ENCODE data around the gene VCL. TPM values are rescaled to one million over a fixed set of nuclear protein-coding genes. Genes with fewer than 3 reads are reported as not detected.

Gene VCL
- polyA plus RNA-seq, 1 of the 3 experiments (the other 2 are of a cell fraction), result 147 TPM

- Histone ChIP-seq H3K36me3 (replicated peaks in 1 of 2; ENCODE audit: control insufficient read depth in 1 of 2, insufficient read depth in 2 of 2, low read length in 1 of 2) (no peaks in the 10 kb centered on the region), H3K79me2 (ENCODE audit: insufficient read depth) (peaks cover 49% of the 10 kb centered on the region), H3K4me2 (no peak overlapping the region), H4K20me1 (ENCODE audit: insufficient read depth) (no peaks in the 10 kb centered on the region), H3K27ac (ENCODE audit: low read depth in 2 of 2, low read length in 1 of 2) (no peak overlapping the region), H3K9ac (no peak overlapping the region), H2AFZ (ENCODE audit: low read depth) (no peak overlapping the region), H3K9me3 (no peaks in the 10 kb centered on the region), H3K27me3 (ENCODE audit: insufficient read depth) (no peaks in the 10 kb centered on the region), H3K9me2 (no peaks in the 10 kb centered on the region), H3K4me1 (ENCODE audit: control insufficient read depth in 1 of 2, insufficient read depth in 2 of 2, low read depth in 1 of 2, low read length in 1 of 2) (peaks cover 6 to 12% of the 10 kb centered on the region in 2 experiments; a peak in 3 of 4 replicates), H3F3A (replicated peaks; ENCODE audit: insufficient read depth) (peaks cover 3% of the 10 kb centered on the region), H3K4me3 (ENCODE audit: low read depth in 2 of 2, low read length in 1 of 2) (no peak overlapping the region)
- DNase-seq, result no peak
- TF ChIP-seq TEAD4 (IDR thresholded peaks at IDR 0.05; ENCODE audit: borderline replicate concordance, insufficient read depth) (no peak), IRF3 (IDR thresholded peaks at IDR 0.05; ENCODE audit: low read depth, low read length) (no peak), CHD2 (IDR thresholded peaks at IDR 0.05; ENCODE audit: low read length, partially characterized antibody) (no peak), NFIC (IDR thresholded peaks at IDR 0.05; ENCODE audit: borderline replicate concordance) (no peak), FOXJ3 (CRISPR knock-in tag; IDR thresholded peaks at IDR 0.05) (no peak), TAF1 (IDR thresholded peaks at IDR 0.05; ENCODE audit: borderline replicate concordance, low read depth, low read length) (no peak), MXI1 (IDR thresholded peaks at IDR 0.05; ENCODE audit: low read depth, low read length) (no peak), EZH2phosphoT487 (IDR thresholded peaks at IDR 0.05; ENCODE audit: borderline replicate concordance, low read depth) (no peak), TCF12 (IDR thresholded peaks at IDR 0.05) (no peak), USF1 (IDR thresholded peaks at IDR 0.05; ENCODE audit: borderline replicate concordance, low read depth) (no peak)
- 85% methylated on average over 4 of the region's 4 CpGs for WGBS (ENCODE audit: low lambda C conversion rate)
- POLR2A ChIA-PET, result no interaction called here
- CTCF ChIA-PET, result interaction anchor here (1.1 kb wide), 1 partner anchor 60 kb away, joined by 3 read pairs; no protein-coding TSS in a partner anchor
Observed at GRCh38 chr10:74153676-74154075, 155.8 kb downstream of the VCL start.

GRCh38 chr10:74156919-74157289 lies 159.0 kb downstream of the VCL start:
- H3K4me2 ChIP-seq, result no peak overlapping the region
- ChIA-PET CTCF (interaction anchor here (0.7 to 1.4 kb wide), 2 partner anchors 10 to 304 kb away, joined by 4 read pairs; no protein-coding TSS in a partner anchor), POLR2A (no interaction called here)
- no peaks in the 10 kb centered on the region for H4K20me1 ChIP-seq (ENCODE audit: insufficient read depth)
- H3K36me3 ChIP-seq (replicated peaks in 1 of 2; ENCODE audit: control insufficient read depth in 1 of 2, insufficient read depth in 2 of 2, low read length in 1 of 2), result no peaks in the 10 kb centered on the region
- H3K4me1 ChIP-seq (ENCODE audit: control insufficient read depth in 1 of 2, insufficient read depth in 2 of 2, low read depth in 1 of 2, low read length in 1 of 2), result peaks cover 5 to 6% of the 10 kb centered on the region in 2 experiments; a peak in 3 of 4 replicates
- peak overlapping the region in 1 of 2 experiments; percentile 41; a peak in 1 of 4 replicates for H3K27ac ChIP-seq (ENCODE audit: low read depth in 2 of 2, low read length in 1 of 2)
- H3K79me2 ChIP-seq (ENCODE audit: insufficient read depth), result peaks cover 24% of the 10 kb centered on the region
- H3F3A ChIP-seq (replicated peaks; ENCODE audit: insufficient read depth), result peaks cover 1% of the 10 kb centered on the region
- no peak for TF ChIP-seq SMC3 (IDR thresholded peaks at IDR 0.05; ENCODE audit: low read depth, low read length)
- no peak for TF ChIP-seq GABPA (IDR thresholded peaks at IDR 0.05; ENCODE audit: low read depth)
- no peak for TF ChIP-seq RFX5 (IDR thresholded peaks at IDR 0.05; ENCODE audit: low read length)
- no peak for TF ChIP-seq FOXJ3 (CRISPR knock-in tag; IDR thresholded peaks at IDR 0.05)
- no peak for TF ChIP-seq TAF1 (IDR thresholded peaks at IDR 0.05; ENCODE audit: borderline replicate concordance, low read depth, low read length)
- no peak for TF ChIP-seq PBX3 (IDR thresholded peaks at IDR 0.05)
- no peak for TF ChIP-seq TEAD4 (IDR thresholded peaks at IDR 0.05; ENCODE audit: borderline replicate concordance, insufficient read depth)
- TF ChIP-seq RCOR1 (IDR thresholded peaks at IDR 0.05; ENCODE audit: low read length), result no peak
- TF ChIP-seq JUND (IDR thresholded peaks at IDR 0.05), result no peak
- TF ChIP-seq YY1 (IDR thresholded peaks at IDR 0.05; ENCODE audit: low read depth), result no peak
- TF ChIP-seq EZH2phosphoT487 (IDR thresholded peaks at IDR 0.05; ENCODE audit: borderline replicate concordance, low read depth), result no peak
- no peak for TF ChIP-seq CHD2 (IDR thresholded peaks at IDR 0.05; ENCODE audit: low read length, partially characterized antibody)
- peak; percentile 31 for DNase-seq
- no peaks in the 10 kb centered on the region for H3K9me2 ChIP-seq
- H3K4me3 ChIP-seq (ENCODE audit: low read depth in 2 of 2, low read length in 1 of 2), result no peak overlapping the region
- H3K9me3 ChIP-seq, result no peaks in the 10 kb centered on the region
- no peak overlapping the region for H2AFZ ChIP-seq (ENCODE audit: low read depth)
- no peak overlapping the region for H3K9ac ChIP-seq
- H3K27me3 ChIP-seq (ENCODE audit: insufficient read depth), result no peaks in the 10 kb centered on the region
- 67% methylated on average over 2 of the region's 2 CpGs for WGBS (ENCODE audit: low lambda C conversion rate)

All from SK-N-SH (cell line).